Gastroesophageal sphincter (tissue), 4 donors: Measurements from ENCODE around the gene PSMB2. TPM values are rescaled to one million over a fixed set of nuclear protein-coding genes. Genes with fewer than 3 reads are reported as not detected.

Experiments used
- ATAC-seq: fragments of 150-250 bp; one replicate; pipeline ENCODE4 v1.9.1; 2016; ENCODE audit warnings: mild to moderate bottlenecking, moderate library complexity
- H3K27ac ChIP-seq, 4 donors: fragments of 200-600 bp; sonication (generic) in 3 of 4; 1 replicate in 3 of 4; 2 replicates in 1 of 4; pipeline ENCODE4 v1.5.1; 2016 to 2019
- H3K27me3 ChIP-seq: fragments of 200-600 bp; sonication (generic); one replicate; pipeline ENCODE4 v1.5.1; 2019
- H3K36me3 ChIP-seq, 2 donors: fragments of 200-600 bp; sonication (generic); one replicate each; pipeline ENCODE4 v1.5.1; 2019; ENCODE audit warnings: control low read depth in 1 of 2
- H3K4me1 ChIP-seq, 3 donors: fragments of 200-600 bp; sonication (generic); 1 replicate in 2 of 3; 2 replicates in 1 of 3; pipeline ENCODE4 v1.5.1; 2016 to 2019; ENCODE audit warnings: control low read depth in 2 of 3
- H3K4me3 ChIP-seq, 2 donors: fragments of 200-600 bp; sonication (generic); one replicate each; pipeline ENCODE4 v1.5.1; 2019; ENCODE audit warnings: mild to moderate bottlenecking in 1 of 2, moderate library complexity in 1 of 2
- H3K9me3 ChIP-seq, 3 donors: fragments of 200-600 bp; sonication (generic); one replicate each; pipeline ENCODE4 v1.5.1; 2017 to 2019; ENCODE audit warnings: control low read depth in 2 of 3
- EP300 ChIP-seq: sonication (generic); formaldehyde crosslinking; IDR thresholded peaks from one replicate; pipeline ENCODE4 v1.6.1; 2017; ENCODE audit warnings: antibody characterized with exemption, mild to moderate bottlenecking
- POLR2A ChIP-seq, 2 donors: fragments of 450-650 bp; IDR thresholded peaks; one replicate each; pipeline ENCODE4 v1.6.1; 2017; ENCODE audit warnings: antibody characterized with exemption in 2 of 2, mild to moderate bottlenecking in 2 of 2, moderate library complexity in 1 of 2
- POLR2AphosphoS5 ChIP-seq: sonication (generic); formaldehyde crosslinking; IDR thresholded peaks from one replicate; pipeline ENCODE4 v1.6.1; 2017; ENCODE audit warnings: antibody characterized with exemption
- WGBS, 2 donors: methylation state at CpG; one replicate each; pipeline ENCODE4 v1.1.5; 2018; ENCODE audit warnings: low coverage in 1 of 2; 5-methylcytosine and 5-hydroxymethylcytosine counted together
- total RNA-seq, 4 donors: library from RNA; depleted of rRNA; stranded (reverse); fragments of >200 nt; gene quantifications; one replicate each; pipeline ENCODE4 v1.1.0, GENCODE V29; 2016
- TF ChIP-seq, protein P1 (sequence below), 4 experiments: fragments of 200-600 bp in 2 of 4; fragments of 450-650 bp in 2 of 4; sonication (generic) in 1 of 4; IDR thresholded peaks; one replicate each; pipeline ENCODE4 v1.5.1; 2017 to 2019; ENCODE audit warnings: antibody characterized with exemption in 4 of 4, mild to moderate bottlenecking in 2 of 4, moderate library complexity in 2 of 4

Gene PSMB2
- total RNA-seq, 4 donors from 2014 or later, result 31.0 to 39.3 (median 38.7) TPM

DNA sequence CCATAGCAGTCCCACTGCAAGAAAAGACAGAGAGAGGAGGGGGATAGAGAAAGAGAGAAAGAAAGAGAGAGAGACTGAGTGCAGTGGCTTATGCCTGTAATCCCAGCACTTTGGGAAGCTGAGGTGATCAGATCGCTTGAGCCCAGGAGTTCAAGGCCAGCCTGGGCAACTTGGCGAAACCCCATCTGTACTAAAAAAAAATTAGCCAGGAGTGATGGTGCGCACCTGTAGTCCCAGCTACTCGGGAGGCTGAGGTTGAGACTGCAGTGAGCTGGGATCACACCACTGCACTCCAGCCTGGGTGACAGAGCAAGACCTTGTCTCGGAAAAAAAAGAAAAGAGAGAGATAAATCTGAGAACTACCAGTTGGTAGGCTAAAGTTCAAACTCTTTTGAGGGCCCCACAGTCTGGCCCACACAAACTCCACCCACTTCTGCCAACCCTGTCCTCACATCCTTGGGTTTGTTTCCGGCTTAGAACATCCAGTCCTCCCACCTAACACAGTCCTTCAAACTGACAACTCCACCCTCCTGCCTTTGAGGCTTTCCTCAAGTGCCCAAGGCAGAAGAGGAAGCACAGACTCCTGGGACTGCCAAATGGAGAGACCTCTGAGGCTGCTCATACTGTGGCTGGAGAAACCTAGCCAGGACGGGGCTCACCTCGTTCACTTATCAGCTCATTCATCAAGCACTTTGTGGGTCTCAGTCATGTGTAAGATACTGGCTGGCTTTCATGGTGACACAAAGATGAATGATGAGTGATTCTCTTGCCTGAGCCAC, 48.1 kb downstream of the PSMB2 start:
- 64% methylated on average over 7 of the region's 8 CpGs; no CpG with 5 or more reads in 1 of the 2 donors for WGBS, 2 donors
- no peaks in the 10 kb centered on the region for H3K9me3 ChIP-seq
- no peak for ATAC-seq
- H3K4me1 ChIP-seq, result no peaks in the 10 kb centered on the region
- H3K27ac ChIP-seq, result no peak overlapping the region
- no peaks in the 10 kb centered on the region for H3K27me3 ChIP-seq
- peaks cover 0 to 27% of the 10 kb centered on the region in 2 donors for H3K36me3 ChIP-seq
- no peak overlapping the region for H3K4me3 ChIP-seq
- no peak for TF ChIP-seq POLR2AphosphoS5
- TF ChIP-seq EP300, result no peak

GRCh38 chr1:35591211-35591610, 50.1 kb downstream of the PSMB2 start:
- Histone ChIP-seq H3K9me3 (no peaks in the 10 kb centered on the region), H3K27ac (no peak overlapping the region), H3K36me3 (peaks cover 0 to 23% of the 10 kb centered on the region in 2 donors), H3K4me3 (no peak overlapping the region), H3K4me1 (no peaks in the 10 kb centered on the region), H3K27me3 (no peaks in the 10 kb centered on the region)
- TF ChIP-seq POLR2A (IDR thresholded peaks at IDR 0.05), result no peak
- TF ChIP-seq POLR2AphosphoS5, result no peak
- TF ChIP-seq, protein P1, sequence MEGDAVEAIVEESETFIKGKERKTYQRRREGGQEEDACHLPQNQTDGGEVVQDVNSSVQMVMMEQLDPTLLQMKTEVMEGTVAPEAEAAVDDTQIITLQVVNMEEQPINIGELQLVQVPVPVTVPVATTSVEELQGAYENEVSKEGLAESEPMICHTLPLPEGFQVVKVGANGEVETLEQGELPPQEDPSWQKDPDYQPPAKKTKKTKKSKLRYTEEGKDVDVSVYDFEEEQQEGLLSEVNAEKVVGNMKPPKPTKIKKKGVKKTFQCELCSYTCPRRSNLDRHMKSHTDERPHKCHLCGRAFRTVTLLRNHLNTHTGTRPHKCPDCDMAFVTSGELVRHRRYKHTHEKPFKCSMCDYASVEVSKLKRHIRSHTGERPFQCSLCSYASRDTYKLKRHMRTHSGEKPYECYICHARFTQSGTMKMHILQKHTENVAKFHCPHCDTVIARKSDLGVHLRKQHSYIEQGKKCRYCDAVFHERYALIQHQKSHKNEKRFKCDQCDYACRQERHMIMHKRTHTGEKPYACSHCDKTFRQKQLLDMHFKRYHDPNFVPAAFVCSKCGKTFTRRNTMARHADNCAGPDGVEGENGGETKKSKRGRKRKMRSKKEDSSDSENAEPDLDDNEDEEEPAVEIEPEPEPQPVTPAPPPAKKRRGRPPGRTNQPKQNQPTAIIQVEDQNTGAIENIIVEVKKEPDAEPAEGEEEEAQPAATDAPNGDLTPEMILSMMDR (IDR thresholded peaks at IDR 0.05), result no peak
- TF ChIP-seq EP300, result no peak
- 93 to 97% methylated on average over 8 of the region's 8 CpGs for WGBS, 2 donors
- no peak for ATAC-seq

DNA sequence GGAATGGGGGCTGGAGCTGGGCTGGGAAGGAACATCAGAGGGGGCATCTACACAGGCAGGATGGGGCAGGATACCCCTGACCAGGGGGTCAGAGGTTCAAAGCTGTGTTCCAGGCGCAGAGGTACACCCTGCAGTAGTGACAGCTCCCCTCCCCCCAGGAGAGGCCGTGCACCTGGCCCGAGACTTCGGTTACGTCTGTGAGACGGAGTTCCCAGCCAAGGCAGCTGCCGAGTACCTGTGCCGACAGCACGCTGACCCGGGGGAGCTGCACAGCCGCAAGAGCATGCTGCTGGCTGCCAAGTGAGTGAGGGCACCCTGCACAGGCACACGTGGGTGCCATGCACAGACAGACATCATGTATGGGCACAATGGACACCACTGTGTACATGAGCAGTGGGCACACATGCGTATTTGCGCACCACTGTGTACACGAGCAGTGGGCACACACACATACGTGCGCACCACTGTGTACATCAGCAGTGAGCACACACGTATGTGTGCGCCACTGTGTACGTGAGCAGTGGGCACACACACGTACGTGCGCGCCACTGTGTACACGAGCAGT, 50.8 kb downstream of the PSMB2 start:
- Histone ChIP-seq H3K36me3 (peaks cover 0 to 18% of the 10 kb centered on the region in 2 donors), H3K9me3 (no peaks in the 10 kb centered on the region), H3K27me3 (no peaks in the 10 kb centered on the region), H3K4me1 (no peaks in the 10 kb centered on the region), H3K27ac (no peak overlapping the region), H3K4me3 (no peak overlapping the region)
- no peak for ATAC-seq
- no peak for TF ChIP-seq POLR2AphosphoS5
- 77% methylated on average over 13 of the region's 25 CpGs; no CpG with 5 or more reads in 1 of the 2 donors for WGBS, 2 donors

- TF ChIP-seq EP300, result no peak
- TF ChIP-seq POLR2A (IDR thresholded peaks at IDR 0.05), result no peak
- TF ChIP-seq, protein P1 (IDR thresholded peaks at IDR 0.05), result no peak
- WGBS, 2 donors, result 95 to 96% methylated on average over 5 to 12 of the region's 15 CpGs
- H3K4me3 ChIP-seq, result no peak overlapping the region
- no peak for ATAC-seq
- no peaks in the 10 kb centered on the region for H3K9me3 ChIP-seq
- H3K36me3 ChIP-seq, result peaks cover 0 to 16% of the 10 kb centered on the region in 2 donors
- no peaks in the 10 kb centered on the region for H3K4me1 ChIP-seq
- no peak overlapping the region for H3K27ac ChIP-seq
- no peaks in the 10 kb centered on the region for H3K27me3 ChIP-seq
Observed at GRCh38 chr1:35589516-35590427, 51.6 kb downstream of the PSMB2 start.

- TF ChIP-seq POLR2AphosphoS5 (no peak), POLR2A (IDR thresholded peaks at IDR 0.05) (no peak), EP300 (no peak)
- TF ChIP-seq, protein P1 (IDR thresholded peaks at IDR 0.05), result no peak
- no peak overlapping the region for H3K27ac ChIP-seq
- H3K4me1 ChIP-seq, result no peaks in the 10 kb centered on the region
- WGBS, 2 donors, result 100% methylated on average over 1 of the region's 21 CpGs
- H3K27me3 ChIP-seq, result no peaks in the 10 kb centered on the region
- no peak for ATAC-seq
- no peak overlapping the region for H3K4me3 ChIP-seq
- no peaks in the 10 kb centered on the region for H3K9me3 ChIP-seq
- H3K36me3 ChIP-seq, result peaks cover 0 to 16% of the 10 kb centered on the region in 2 donors
Observed at GRCh38 chr1:35588197-35588910, 53.0 kb downstream of the PSMB2 start.
